ENCODE measurements around the gene AGBL1. TPM values are rescaled to one million over a fixed set of nuclear protein-coding genes. Genes with fewer than 3 reads are reported as not detected.

The AGBL1 gene
- total and polyA plus RNA-seq, 4 donors = not detected

GRCh38 chr15:86917361-86917671 is 837.6 kb downstream of the AGBL1 start:
- no peaks in the 10 kb centered on the region for H3K4me1 ChIP-seq (ENCODE audit: control insufficient read depth in 4 of 4, insufficient read depth in 4 of 4, low read length in 3 of 4)
- H3K27ac ChIP-seq (ENCODE audit: low read depth in 1 of 2, low read length in 2 of 2) = no peak overlapping the region
- H3K36me3 ChIP-seq (ENCODE audit: control insufficient read depth in 4 of 4, insufficient read depth in 3 of 4, low read depth in 1 of 4, low read length in 3 of 4) = no peaks in the 10 kb centered on the region
- TF ChIP-seq CTCF (IDR thresholded peaks at IDR 0.05; ENCODE audit: low read depth, low read length, missing input control) (no peak), GABPA (IDR thresholded peaks at IDR 0.05 in 1 of 2, conservative IDR thresholded peaks at IDR 0.05 in 1 of 2) (no peak), RXRA (IDR thresholded peaks at IDR 0.05) (no peak), EGR1 (IDR thresholded peaks at IDR 0.05; ENCODE audit: low read depth in 2 of 2) (no peak), JUND (IDR thresholded peaks at IDR 0.05) (no peak), TAF1 (conservative IDR thresholded peaks at IDR 0.05) (no peak), MAX (IDR thresholded peaks at IDR 0.05) (no peak), ZBTB33 (IDR thresholded peaks at IDR 0.05) (no peak)
- no peaks in the 10 kb centered on the region for H3K9me3 ChIP-seq (ENCODE audit: control insufficient read depth in 4 of 4, low read length in 3 of 4)
- DNase-seq (ENCODE audit: low spot score) = no peak
- H3K27me3 ChIP-seq (ENCODE audit: control insufficient read depth in 4 of 4, insufficient read depth in 4 of 4, low read length in 3 of 4) = peaks cover 0 to 4% (median 0%) of the 10 kb centered on the region in 4 donors
- WGBS = 79% methylated on average over 5 of the region's 5 CpGs
- H3K4me3 ChIP-seq (ENCODE audit: low read depth in 1 of 3, low read length in 3 of 3) = no peak overlapping the region
- no peak overlapping the region for H3K9ac ChIP-seq (ENCODE audit: low read depth in 1 of 2, low read length in 2 of 2)

GRCh38 chr15:86919581-86919980 is 839.9 kb downstream of the AGBL1 start:
- no peak overlapping the region for H3K9ac ChIP-seq (ENCODE audit: low read depth in 1 of 2, low read length in 2 of 2)
- no peaks in the 10 kb centered on the region for H3K36me3 ChIP-seq (ENCODE audit: control insufficient read depth in 4 of 4, insufficient read depth in 3 of 4, low read depth in 1 of 4, low read length in 3 of 4)
- no peak for DNase-seq (ENCODE audit: low spot score)
- no peak overlapping the region for H3K27ac ChIP-seq (ENCODE audit: low read depth in 1 of 2, low read length in 2 of 2)
- peaks cover 0 to 3% (median 1%) of the 10 kb centered on the region in 4 donors for H3K27me3 ChIP-seq (ENCODE audit: control insufficient read depth in 4 of 4, insufficient read depth in 4 of 4, low read length in 3 of 4)
- H3K9me3 ChIP-seq (ENCODE audit: control insufficient read depth in 4 of 4, low read length in 3 of 4) = no peaks in the 10 kb centered on the region
- no peak overlapping the region for H3K4me3 ChIP-seq (ENCODE audit: low read depth in 1 of 3, low read length in 3 of 3)
- TF ChIP-seq HNF4G (IDR thresholded peaks at IDR 0.05) (no peak), EGR1 (IDR thresholded peaks at IDR 0.05; ENCODE audit: low read depth in 2 of 2) (no peak)
- H3K4me1 ChIP-seq (ENCODE audit: control insufficient read depth in 4 of 4, insufficient read depth in 4 of 4, low read length in 3 of 4) = no peaks in the 10 kb centered on the region
- 77% methylated on average over 4 of the region's 4 CpGs for WGBS

GRCh38 chr15:86929461-86929860 is 849.8 kb downstream of the AGBL1 start:
- 85% methylated on average over 2 of the region's 2 CpGs for WGBS
- DNase-seq (ENCODE audit: low spot score) = no peak
- H3K4me3 ChIP-seq (ENCODE audit: low read depth in 1 of 3, low read length in 3 of 3) = no peak overlapping the region
- no peaks in the 10 kb centered on the region for H3K36me3 ChIP-seq (ENCODE audit: control insufficient read depth in 4 of 4, insufficient read depth in 3 of 4, low read depth in 1 of 4, low read length in 3 of 4)
- no peaks in the 10 kb centered on the region for H3K4me1 ChIP-seq (ENCODE audit: control insufficient read depth in 4 of 4, insufficient read depth in 4 of 4, low read length in 3 of 4)
- H3K9ac ChIP-seq (ENCODE audit: low read depth in 1 of 2, low read length in 2 of 2) = no peak overlapping the region
- TF ChIP-seq JUND (IDR thresholded peaks at IDR 0.05) (no peak), SP1 (IDR thresholded peaks at IDR 0.05) (no peak), REST (IDR thresholded peaks at IDR 0.05) (no peak)
- H3K27me3 ChIP-seq (ENCODE audit: control insufficient read depth in 4 of 4, insufficient read depth in 4 of 4, low read length in 3 of 4) = peaks cover 0 to 10% (median 0%) of the 10 kb centered on the region in 4 donors
- no peaks in the 10 kb centered on the region for H3K9me3 ChIP-seq (ENCODE audit: control insufficient read depth in 4 of 4, low read length in 3 of 4)
- H3K27ac ChIP-seq (ENCODE audit: low read depth in 1 of 2, low read length in 2 of 2) = no peak overlapping the region
